ENCODE data around the gene MYO7B.

MYO7B gene

GRCh38 chr2:127535422-127535901 lies at the start of gene MYO7B:
TSS of gene MYO7B (plus strand) at chr2:127535683. CDS start at chr2:127559723, 24,040 bp downstream.
- no peak for DNase-seq (ENCODE audit: low read depth in 2 of 2, low spot score in 1 of 2)

- no peak for DNase-seq (ENCODE audit: low read depth in 2 of 2, low spot score in 1 of 2)
Observed at GRCh38 chr2:127485694-127486071, 49.8 kb upstream of the MYO7B start.

- DNase-seq (ENCODE audit: low read depth in 2 of 2, low spot score in 1 of 2) = no peak
Observed at GRCh38 chr2:127486247-127487058, 49.0 kb upstream of the MYO7B start.

- DNase-seq (ENCODE audit: low read depth in 2 of 2, low spot score in 1 of 2) = no peak
Observed at GRCh38 chr2:127490283-127490682, 45.2 kb upstream of the MYO7B start.

GRCh38 chr2:127498386-127498785 lies 37.1 kb upstream of the MYO7B start:
- DNase-seq (ENCODE audit: low read depth in 2 of 2, low spot score in 1 of 2) = no peak

GRCh38 chr2:127503491-127503890 lies 32.0 kb upstream of the MYO7B start:
- DNase-seq (ENCODE audit: low read depth in 2 of 2, low spot score in 1 of 2) = no peak

- DNase-seq (ENCODE audit: low read depth in 2 of 2, low spot score in 1 of 2) = no peak
Observed at GRCh38 chr2:127504552-127505430, 30.7 kb upstream of the MYO7B start.

- DNase-seq (ENCODE audit: low read depth in 2 of 2, low spot score in 1 of 2) = no peak
Observed at GRCh38 chr2:127506510-127506909, 29.0 kb upstream of the MYO7B start.

- DNase-seq (ENCODE audit: low read depth in 2 of 2, low spot score in 1 of 2) = no peak
Observed at GRCh38 chr2:127508023-127508630, 27.4 kb upstream of the MYO7B start.

- no peak for DNase-seq (ENCODE audit: low read depth in 2 of 2, low spot score in 1 of 2)
Observed at GRCh38 chr2:127508631-127509034, 26.9 kb upstream of the MYO7B start.

GRCh38 chr2:127510073-127510472 lies 25.4 kb upstream of the MYO7B start:
- DNase-seq (ENCODE audit: low read depth in 2 of 2, low spot score in 1 of 2) = no peak

- DNase-seq (ENCODE audit: low read depth in 2 of 2, low spot score in 1 of 2) = no peak
Observed at GRCh38 chr2:127511090-127511695, 24.3 kb upstream of the MYO7B start.

- DNase-seq (ENCODE audit: low read depth in 2 of 2, low spot score in 1 of 2) = no peak
Observed at GRCh38 chr2:127511917-127512316, 23.6 kb upstream of the MYO7B start.

GRCh38 chr2:127512362-127512761 lies 23.1 kb upstream of the MYO7B start:
- DNase-seq (ENCODE audit: low read depth in 2 of 2, low spot score in 1 of 2) = no peak

GRCh38 chr2:127514076-127514475 lies 21.4 kb upstream of the MYO7B start:
- DNase-seq (ENCODE audit: low read depth in 2 of 2, low spot score in 1 of 2) = no peak

- no peak for DNase-seq (ENCODE audit: low read depth in 2 of 2, low spot score in 1 of 2)
Observed at GRCh38 chr2:127514485-127514884, 21.0 kb upstream of the MYO7B start.

GRCh38 chr2:127515383-127515915 lies 20.0 kb upstream of the MYO7B start:
- no peak for DNase-seq (ENCODE audit: low read depth in 2 of 2, low spot score in 1 of 2)

- no peak for DNase-seq (ENCODE audit: low read depth in 2 of 2, low spot score in 1 of 2)
Observed at GRCh38 chr2:127516041-127516762, 19.3 kb upstream of the MYO7B start.

- DNase-seq (ENCODE audit: low read depth in 2 of 2, low spot score in 1 of 2) = no peak
Observed at GRCh38 chr2:127517465-127517864, 18.0 kb upstream of the MYO7B start.

GRCh38 chr2:127520424-127520823 lies 15.1 kb upstream of the MYO7B start:
- DNase-seq (ENCODE audit: low read depth in 2 of 2, low spot score in 1 of 2) = no peak

Data from stimulated activated CD8-positive, alpha-beta memory T cell treated with anti-CD3 and anti-CD28 coated beads, Interleukin-4, amount 100 ng/mL, for 4 hours (primary cell).